DOHH2 (cell line): ENCODE results near the gene TMOD2.

Experiments
- EZH2phosphoT487 ChIP-seq: fragments of 200-600 bp; sonication (generic); IDR thresholded peaks from 2 replicates; pipeline ENCODE4 v1.6.1; 2017; ENCODE audit warnings: borderline replicate concordance, mild to moderate bottlenecking, antibody characterized with exemption, low read length, moderate library complexity, mixed read lengths
- TF ChIP-seq, protein P1 (sequence below): fragments of 200-600 bp; sonication (generic); IDR thresholded peaks from one replicate; pipeline ENCODE4 v1.5.1; 2014; ENCODE audit warnings: antibody characterized with exemption, mild to moderate bottlenecking, low read depth, low read length; ENCODE audit not compliant: poor library complexity, severe bottlenecking

DNA sequence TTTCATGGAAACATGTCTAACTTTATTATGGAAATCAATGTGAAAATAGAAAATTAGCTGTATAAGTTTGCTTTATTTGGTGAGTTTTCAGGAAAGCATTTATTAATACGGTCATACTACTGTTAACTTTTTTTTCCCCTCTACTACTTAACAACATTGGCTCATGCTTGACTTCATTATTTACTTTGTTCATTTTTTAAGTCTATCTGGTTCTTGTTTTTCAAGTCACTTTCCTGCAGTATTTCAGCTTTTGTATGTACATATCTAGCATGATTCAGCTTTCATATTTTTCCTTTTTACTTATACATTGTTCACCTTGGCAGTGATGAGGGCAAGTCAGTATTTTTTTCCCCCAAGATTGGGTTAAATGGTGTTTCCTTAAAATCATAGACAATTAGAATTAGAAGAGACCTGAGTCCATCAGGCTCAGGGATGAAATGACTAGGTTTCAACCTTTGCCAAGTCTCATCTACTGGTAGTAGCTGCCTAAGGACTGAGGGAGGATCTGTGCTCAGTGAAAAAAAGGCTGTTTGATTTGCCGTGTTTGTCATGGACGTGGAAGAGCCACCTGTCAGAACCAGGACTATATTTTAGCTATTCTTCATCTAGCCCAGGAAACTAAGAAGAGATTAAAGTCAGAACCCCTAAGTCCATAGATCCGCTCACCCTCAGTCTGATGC lies 93.5 kb downstream of the TMOD2 start:
- TF ChIP-seq, protein P1, sequence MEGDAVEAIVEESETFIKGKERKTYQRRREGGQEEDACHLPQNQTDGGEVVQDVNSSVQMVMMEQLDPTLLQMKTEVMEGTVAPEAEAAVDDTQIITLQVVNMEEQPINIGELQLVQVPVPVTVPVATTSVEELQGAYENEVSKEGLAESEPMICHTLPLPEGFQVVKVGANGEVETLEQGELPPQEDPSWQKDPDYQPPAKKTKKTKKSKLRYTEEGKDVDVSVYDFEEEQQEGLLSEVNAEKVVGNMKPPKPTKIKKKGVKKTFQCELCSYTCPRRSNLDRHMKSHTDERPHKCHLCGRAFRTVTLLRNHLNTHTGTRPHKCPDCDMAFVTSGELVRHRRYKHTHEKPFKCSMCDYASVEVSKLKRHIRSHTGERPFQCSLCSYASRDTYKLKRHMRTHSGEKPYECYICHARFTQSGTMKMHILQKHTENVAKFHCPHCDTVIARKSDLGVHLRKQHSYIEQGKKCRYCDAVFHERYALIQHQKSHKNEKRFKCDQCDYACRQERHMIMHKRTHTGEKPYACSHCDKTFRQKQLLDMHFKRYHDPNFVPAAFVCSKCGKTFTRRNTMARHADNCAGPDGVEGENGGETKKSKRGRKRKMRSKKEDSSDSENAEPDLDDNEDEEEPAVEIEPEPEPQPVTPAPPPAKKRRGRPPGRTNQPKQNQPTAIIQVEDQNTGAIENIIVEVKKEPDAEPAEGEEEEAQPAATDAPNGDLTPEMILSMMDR: no peak
- no peak for TF ChIP-seq EZH2phosphoT487
